ENCODE data around the gene SYVN1.

GRCh38 chr11:65095974-65096806 is 38.1 kb downstream of the SYVN1 start, which contains the start of gene VPS51:
- TF ChIP-seq CTCF (IDR thresholded peaks at IDR 0.05) (no peak), POLR2AphosphoS5 (IDR thresholded peaks at IDR 0.05; ENCODE audit: low read depth, low read length) (peak; percentile 81), SIN3A (IDR thresholded peaks at IDR 0.05; ENCODE audit: borderline replicate concordance, insufficient read depth, low read depth, low read length) (no peak; the same call in none of the 2 replicates), REST (IDR thresholded peaks at IDR 0.05; ENCODE audit: insufficient read depth in 1 of 2, low read depth in 2 of 2, low read length in 1 of 2) (peak in 1 of 2 experiments; percentile 44; a peak in 1 of 4 replicates), TCF7L2 (IDR thresholded peaks at IDR 0.05; ENCODE audit: low read depth, low read length) (peak; percentile 78)
